Measurements from ENCODE around the gene TBC1D10B. TPM values are rescaled to one million over a fixed set of nuclear protein-coding genes. Genes with fewer than 3 reads are reported as not detected.

TBC1D10B gene
- total and polyA plus RNA-seq, 2 of the 8 experiments (the other 6 are each of a cell fraction or from before 2014, with no cell fraction given) = 15.4 to 28.6 TPM

DNA sequence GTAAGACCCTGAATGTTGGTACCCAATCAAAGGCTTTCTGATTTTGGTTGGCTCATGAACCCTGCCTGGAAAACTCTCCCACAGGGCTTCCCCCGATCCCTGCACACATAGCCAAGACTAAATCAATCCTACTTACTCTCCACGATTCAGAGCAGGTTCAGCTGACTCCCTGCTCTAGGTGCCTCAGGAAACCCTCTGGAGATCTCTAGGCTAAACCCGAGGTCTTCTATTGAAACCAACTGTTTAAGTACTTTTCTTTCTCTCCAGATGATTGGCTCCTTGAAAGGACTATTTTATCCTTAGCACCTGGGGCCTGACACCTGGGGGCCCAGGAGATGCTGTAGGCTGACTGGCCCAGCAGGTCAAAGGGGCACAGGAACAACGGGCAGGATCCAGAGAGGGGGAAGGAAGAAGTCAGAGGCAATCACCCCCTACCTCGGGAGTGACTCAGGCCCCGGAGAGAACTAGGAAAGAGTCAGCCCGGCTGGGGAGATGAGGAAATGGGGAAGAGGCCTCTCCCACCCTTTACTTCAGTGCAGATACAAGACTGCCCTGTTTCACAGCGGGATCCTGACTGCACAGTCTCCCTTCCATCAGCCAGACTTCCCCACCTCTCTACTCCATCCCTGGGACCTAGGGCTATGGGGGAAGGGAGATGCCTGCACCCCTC is 2.0 kb downstream of the TBC1D10B start (continued):
- TF ChIP-seq, protein P1, sequence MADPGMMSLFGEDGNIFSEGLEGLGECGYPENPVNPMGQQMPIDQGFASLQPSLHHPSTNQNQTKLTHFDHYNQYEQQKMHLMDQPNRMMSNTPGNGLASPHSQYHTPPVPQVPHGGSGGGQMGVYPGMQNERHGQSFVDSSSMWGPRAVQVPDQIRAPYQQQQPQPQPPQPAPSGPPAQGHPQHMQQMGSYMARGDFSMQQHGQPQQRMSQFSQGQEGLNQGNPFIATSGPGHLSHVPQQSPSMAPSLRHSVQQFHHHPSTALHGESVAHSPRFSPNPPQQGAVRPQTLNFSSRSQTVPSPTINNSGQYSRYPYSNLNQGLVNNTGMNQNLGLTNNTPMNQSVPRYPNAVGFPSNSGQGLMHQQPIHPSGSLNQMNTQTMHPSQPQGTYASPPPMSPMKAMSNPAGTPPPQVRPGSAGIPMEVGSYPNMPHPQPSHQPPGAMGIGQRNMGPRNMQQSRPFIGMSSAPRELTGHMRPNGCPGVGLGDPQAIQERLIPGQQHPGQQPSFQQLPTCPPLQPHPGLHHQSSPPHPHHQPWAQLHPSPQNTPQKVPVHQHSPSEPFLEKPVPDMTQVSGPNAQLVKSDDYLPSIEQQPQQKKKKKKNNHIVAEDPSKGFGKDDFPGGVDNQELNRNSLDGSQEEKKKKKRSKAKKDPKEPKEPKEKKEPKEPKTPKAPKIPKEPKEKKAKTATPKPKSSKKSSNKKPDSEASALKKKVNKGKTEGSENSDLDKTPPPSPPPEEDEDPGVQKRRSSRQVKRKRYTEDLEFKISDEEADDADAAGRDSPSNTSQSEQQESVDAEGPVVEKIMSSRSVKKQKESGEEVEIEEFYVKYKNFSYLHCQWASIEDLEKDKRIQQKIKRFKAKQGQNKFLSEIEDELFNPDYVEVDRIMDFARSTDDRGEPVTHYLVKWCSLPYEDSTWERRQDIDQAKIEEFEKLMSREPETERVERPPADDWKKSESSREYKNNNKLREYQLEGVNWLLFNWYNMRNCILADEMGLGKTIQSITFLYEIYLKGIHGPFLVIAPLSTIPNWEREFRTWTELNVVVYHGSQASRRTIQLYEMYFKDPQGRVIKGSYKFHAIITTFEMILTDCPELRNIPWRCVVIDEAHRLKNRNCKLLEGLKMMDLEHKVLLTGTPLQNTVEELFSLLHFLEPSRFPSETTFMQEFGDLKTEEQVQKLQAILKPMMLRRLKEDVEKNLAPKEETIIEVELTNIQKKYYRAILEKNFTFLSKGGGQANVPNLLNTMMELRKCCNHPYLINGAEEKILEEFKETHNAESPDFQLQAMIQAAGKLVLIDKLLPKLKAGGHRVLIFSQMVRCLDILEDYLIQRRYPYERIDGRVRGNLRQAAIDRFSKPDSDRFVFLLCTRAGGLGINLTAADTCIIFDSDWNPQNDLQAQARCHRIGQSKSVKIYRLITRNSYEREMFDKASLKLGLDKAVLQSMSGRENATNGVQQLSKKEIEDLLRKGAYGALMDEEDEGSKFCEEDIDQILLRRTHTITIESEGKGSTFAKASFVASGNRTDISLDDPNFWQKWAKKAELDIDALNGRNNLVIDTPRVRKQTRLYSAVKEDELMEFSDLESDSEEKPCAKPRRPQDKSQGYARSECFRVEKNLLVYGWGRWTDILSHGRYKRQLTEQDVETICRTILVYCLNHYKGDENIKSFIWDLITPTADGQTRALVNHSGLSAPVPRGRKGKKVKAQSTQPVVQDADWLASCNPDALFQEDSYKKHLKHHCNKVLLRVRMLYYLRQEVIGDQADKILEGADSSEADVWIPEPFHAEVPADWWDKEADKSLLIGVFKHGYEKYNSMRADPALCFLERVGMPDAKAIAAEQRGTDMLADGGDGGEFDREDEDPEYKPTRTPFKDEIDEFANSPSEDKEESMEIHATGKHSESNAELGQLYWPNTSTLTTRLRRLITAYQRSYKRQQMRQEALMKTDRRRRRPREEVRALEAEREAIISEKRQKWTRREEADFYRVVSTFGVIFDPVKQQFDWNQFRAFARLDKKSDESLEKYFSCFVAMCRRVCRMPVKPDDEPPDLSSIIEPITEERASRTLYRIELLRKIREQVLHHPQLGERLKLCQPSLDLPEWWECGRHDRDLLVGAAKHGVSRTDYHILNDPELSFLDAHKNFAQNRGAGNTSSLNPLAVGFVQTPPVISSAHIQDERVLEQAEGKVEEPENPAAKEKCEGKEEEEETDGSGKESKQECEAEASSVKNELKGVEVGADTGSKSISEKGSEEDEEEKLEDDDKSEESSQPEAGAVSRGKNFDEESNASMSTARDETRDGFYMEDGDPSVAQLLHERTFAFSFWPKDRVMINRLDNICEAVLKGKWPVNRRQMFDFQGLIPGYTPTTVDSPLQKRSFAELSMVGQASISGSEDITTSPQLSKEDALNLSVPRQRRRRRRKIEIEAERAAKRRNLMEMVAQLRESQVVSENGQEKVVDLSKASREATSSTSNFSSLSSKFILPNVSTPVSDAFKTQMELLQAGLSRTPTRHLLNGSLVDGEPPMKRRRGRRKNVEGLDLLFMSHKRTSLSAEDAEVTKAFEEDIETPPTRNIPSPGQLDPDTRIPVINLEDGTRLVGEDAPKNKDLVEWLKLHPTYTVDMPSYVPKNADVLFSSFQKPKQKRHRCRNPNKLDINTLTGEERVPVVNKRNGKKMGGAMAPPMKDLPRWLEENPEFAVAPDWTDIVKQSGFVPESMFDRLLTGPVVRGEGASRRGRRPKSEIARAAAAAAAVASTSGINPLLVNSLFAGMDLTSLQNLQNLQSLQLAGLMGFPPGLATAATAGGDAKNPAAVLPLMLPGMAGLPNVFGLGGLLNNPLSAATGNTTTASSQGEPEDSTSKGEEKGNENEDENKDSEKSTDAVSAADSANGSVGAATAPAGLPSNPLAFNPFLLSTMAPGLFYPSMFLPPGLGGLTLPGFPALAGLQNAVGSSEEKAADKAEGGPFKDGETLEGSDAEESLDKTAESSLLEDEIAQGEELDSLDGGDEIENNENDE (IDR thresholded peaks at IDR 0.05; ENCODE audit: insufficient replicate concordance, low read length) = no peak
- TF ChIP-seq EGR1 (IDR thresholded peaks at IDR 0.05; ENCODE audit: borderline replicate concordance, low read depth, low read length) (no peak), FOSL1 (IDR thresholded peaks at IDR 0.05; ENCODE audit: insufficient read depth, low read depth, low read length) (no peak), TAF1 (IDR thresholded peaks at IDR 0.05; ENCODE audit: low read depth, low read length) (no peak), NRF1 (IDR thresholded peaks at IDR 0.05; ENCODE audit: low read depth, low read length) (no peak), SUZ12 (IDR thresholded peaks at IDR 0.05; ENCODE audit: low read length) (no peak), HDAC6 (IDR thresholded peaks at IDR 0.05; ENCODE audit: low read depth, low read length) (no peak), GABPA (IDR thresholded peaks at IDR 0.05; ENCODE audit: borderline replicate concordance, insufficient read depth, low read length) (no peak), BRCA1 (IDR thresholded peaks at IDR 0.05; ENCODE audit: low read depth, low read length) (no peak), NANOG (IDR thresholded peaks at IDR 0.05; ENCODE audit: insufficient read depth, low read depth, low read length, poor library complexity, severe bottlenecking) (no peak)
- TF ChIP-seq, protein P2, sequence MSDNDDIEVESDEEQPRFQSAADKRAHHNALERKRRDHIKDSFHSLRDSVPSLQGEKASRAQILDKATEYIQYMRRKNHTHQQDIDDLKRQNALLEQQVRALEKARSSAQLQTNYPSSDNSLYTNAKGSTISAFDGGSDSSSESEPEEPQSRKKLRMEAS (IDR thresholded peaks at IDR 0.05) = no peak
